AG04450 (cell line): ENCODE results near the gene PTPRCAP. TPM values are rescaled to one million over a fixed set of nuclear protein-coding genes. Genes with fewer than 3 reads are reported as not detected.

ENCODE experiments used
- CTCF ChIA-PET: fragments of 300-600, 350-600 bp; formaldehyde crosslinking; extraction: SDS; loops from one replicate; lab custom pipeline; 2022; ENCODE audit warnings: antibody characterized with exemption, inconsistent platforms; lab: Charles Lee
- POLR2A ChIA-PET: fragments of 350-600 bp; formaldehyde crosslinking; extraction: SDS; loops from one replicate; lab custom pipeline; 2021; ENCODE audit warnings: antibody characterized with exemption, inconsistent platforms; lab: Yijun Ruan, JAX
- DNase-seq: peaks from one replicate; pipeline ENCODE4 v3.0.0-alpha.2; 2011; ENCODE audit warnings: low read depth, low spot score
- H3K27ac ChIP-seq: one replicate; pipeline ENCODE4 v1.5.1; 2012; ENCODE audit warnings: low read depth, low read length, control low read depth
- H3K27me3 ChIP-seq: one replicate; pipeline ENCODE4 v1.6.0; 2012; ENCODE audit warnings: low read length; ENCODE audit not compliant: control insufficient read depth, insufficient read depth
- H3K4me3 ChIP-seq: 2 replicates; pipeline ENCODE4 v1.5.1; 2011; ENCODE audit warnings: mild to moderate bottlenecking, low read depth, low read length, control low read depth
- H3K9me3 ChIP-seq: 2 replicates; pipeline ENCODE4 v1.5.1; 2012; ENCODE audit warnings: low read length; ENCODE audit not compliant: control insufficient read depth, insufficient read depth
- polyA plus RNA-seq: library from polyadenylated mRNA; depleted of rRNA; stranded (reverse); fragments of >200 nt; gene quantifications from 2 replicates; pipeline ENCODE4 v1.2.3, GENCODE V29; 2011
- TF ChIP-seq, protein P1 (sequence below): IDR thresholded peaks from 2 replicates; pipeline ENCODE4 v1.5.1; 2011; ENCODE audit warnings: low read depth, low read length, control low read depth, inconsistent platforms

The PTPRCAP gene
- polyA plus RNA-seq, 1 experiment, result 0.07 TPM

DNA sequence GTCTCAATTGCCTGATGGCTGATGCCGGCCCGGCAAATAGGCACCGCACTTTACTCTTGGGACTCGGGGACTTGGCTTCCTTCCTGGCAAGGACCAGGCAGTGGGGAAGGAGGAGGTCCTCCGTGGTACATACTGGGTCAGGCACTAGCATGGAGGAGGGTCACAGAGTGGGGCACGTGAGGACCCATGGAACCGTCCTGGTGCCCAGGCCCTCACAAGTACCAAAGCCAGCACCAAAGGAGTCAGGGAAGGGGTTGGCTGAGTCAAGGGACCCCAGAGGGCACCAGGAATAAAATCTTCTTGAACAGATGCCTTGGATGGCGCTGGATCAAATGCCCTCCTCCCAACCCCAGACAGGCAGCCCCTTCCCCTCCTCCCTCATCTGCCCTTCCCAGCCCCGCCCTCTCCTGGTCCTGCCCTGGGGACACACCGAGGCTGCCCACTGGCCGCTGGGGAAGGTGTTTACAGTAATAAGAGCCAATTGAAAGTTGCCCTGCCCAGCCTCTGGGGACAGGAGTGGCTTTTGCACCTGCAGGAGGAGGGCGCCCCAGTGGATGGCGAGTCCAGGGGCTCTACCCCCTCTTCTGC is 27.6 kb downstream of the PTPRCAP start:
- ChIA-PET CTCF (no interaction called here), POLR2A (no interaction called here)
- TF ChIP-seq, protein P1, sequence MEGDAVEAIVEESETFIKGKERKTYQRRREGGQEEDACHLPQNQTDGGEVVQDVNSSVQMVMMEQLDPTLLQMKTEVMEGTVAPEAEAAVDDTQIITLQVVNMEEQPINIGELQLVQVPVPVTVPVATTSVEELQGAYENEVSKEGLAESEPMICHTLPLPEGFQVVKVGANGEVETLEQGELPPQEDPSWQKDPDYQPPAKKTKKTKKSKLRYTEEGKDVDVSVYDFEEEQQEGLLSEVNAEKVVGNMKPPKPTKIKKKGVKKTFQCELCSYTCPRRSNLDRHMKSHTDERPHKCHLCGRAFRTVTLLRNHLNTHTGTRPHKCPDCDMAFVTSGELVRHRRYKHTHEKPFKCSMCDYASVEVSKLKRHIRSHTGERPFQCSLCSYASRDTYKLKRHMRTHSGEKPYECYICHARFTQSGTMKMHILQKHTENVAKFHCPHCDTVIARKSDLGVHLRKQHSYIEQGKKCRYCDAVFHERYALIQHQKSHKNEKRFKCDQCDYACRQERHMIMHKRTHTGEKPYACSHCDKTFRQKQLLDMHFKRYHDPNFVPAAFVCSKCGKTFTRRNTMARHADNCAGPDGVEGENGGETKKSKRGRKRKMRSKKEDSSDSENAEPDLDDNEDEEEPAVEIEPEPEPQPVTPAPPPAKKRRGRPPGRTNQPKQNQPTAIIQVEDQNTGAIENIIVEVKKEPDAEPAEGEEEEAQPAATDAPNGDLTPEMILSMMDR, result no peak
- Histone ChIP-seq H3K4me3 (no peak overlapping the region), H3K27me3 (peaks cover 39% of the 10 kb centered on the region), H3K27ac (no peak overlapping the region), H3K9me3 (no peaks in the 10 kb centered on the region; the same call in 1 of the 2 replicates)
- DNase-seq, result no peak

- H3K9me3 ChIP-seq, result no peaks in the 10 kb centered on the region; the same call in 1 of the 2 replicates
- POLR2A ChIA-PET, result no interaction called here
- TF ChIP-seq, protein P1, result no peak
- peaks cover 35% of the 10 kb centered on the region for H3K27me3 ChIP-seq
- CTCF ChIA-PET, result no interaction called here
- no peak overlapping the region for H3K4me3 ChIP-seq
- H3K27ac ChIP-seq, result no peak overlapping the region
- DNase-seq, result no peak
Measured at GRCh38 chr11:67409261-67409666, 28.2 kb downstream of the PTPRCAP start.

- H3K9me3 ChIP-seq, result no peaks in the 10 kb centered on the region; the same call in 1 of the 2 replicates
- POLR2A ChIA-PET, result no interaction called here
- no peak overlapping the region for H3K4me3 ChIP-seq
- TF ChIP-seq, protein P1, result no peak
- H3K27ac ChIP-seq, result no peak overlapping the region
- H3K27me3 ChIP-seq, result peaks cover 35% of the 10 kb centered on the region
- CTCF ChIA-PET, result no interaction called here
- DNase-seq, result no peak
Measured at GRCh38 chr11:67408437-67409200, 28.9 kb downstream of the PTPRCAP start.

DNA sequence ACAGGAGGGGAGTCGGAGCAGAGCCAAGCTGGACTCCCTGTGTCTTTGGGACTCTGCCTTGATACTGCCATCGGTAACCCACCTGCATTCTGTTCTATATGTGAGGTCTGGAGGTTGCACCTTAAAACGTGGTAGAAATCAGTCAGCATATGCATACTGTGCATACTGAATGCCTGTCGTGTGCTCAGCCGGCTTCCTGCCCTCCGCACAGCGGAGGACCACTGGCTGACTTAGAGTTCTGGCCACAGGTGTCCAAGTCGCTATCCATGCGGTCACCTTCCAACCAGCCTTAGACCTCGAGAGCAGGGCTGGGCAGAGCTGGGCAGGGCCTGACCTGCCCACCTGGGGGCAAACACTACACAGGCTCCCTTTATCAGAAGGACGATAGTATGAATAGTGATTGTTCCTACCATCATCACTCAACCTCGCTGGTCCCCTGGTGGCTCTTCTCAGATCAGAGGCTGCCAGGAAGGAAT is 29.8 kb downstream of the PTPRCAP start:
- TF ChIP-seq, protein P1, result no peak
- Histone ChIP-seq H3K27ac (no peak overlapping the region), H3K27me3 (peaks cover 30% of the 10 kb centered on the region), H3K9me3 (no peaks in the 10 kb centered on the region; the same call in 1 of the 2 replicates), H3K4me3 (no peak overlapping the region)
- POLR2A ChIA-PET, result interaction anchor here (1.1 kb wide), 1 partner anchor 1507 kb away, joined by 4 read pairs; no protein-coding TSS in a partner anchor
- no peak for DNase-seq
- CTCF ChIA-PET, result no interaction called here
